Measurements from ENCODE around the gene REPS2.

- TF ChIP-seq GATA3 (IDR thresholded peaks at IDR 0.05; ENCODE audit: low read depth, low read length) (no peak), GATA2 (IDR thresholded peaks at IDR 0.05; ENCODE audit: low read depth, low read length) (no peak)
Observed at GRCh38 chrX:16979226-16979625, 32.8 kb downstream of the REPS2 start.

Measured in SH-SY5Y (cell line).